ENCODE data around the gene SDK1.

GRCh38 chr7:4119848-4120247, 818.8 kb downstream of the SDK1 start:
- TF ChIP-seq CTCF (conservative IDR thresholded peaks at IDR 0.05) (no peak), ZFX (IDR thresholded peaks at IDR 0.05) (no peak)
